ENCODE results near the gene MT1H.

The MT1H gene

GRCh38 chr16:56682703-56683397 is 13.2 kb downstream of the MT1H start:
- FAIRE-seq: no peak

GRCh38 chr16:56683424-56684172 is 14.0 kb downstream of the MT1H start:
- no peak for FAIRE-seq
- DNase-seq (ENCODE audit: insufficient read length, low spot score): no peak

More at GRCh38 chr16:56682703-56683397, 13.2 kb downstream of the MT1H start:
- DNase-seq (ENCODE audit: insufficient read length, low spot score): no peak

GRCh38 chr16:56684256-56684925 is 14.8 kb downstream of the MT1H start:
- FAIRE-seq (no peak), DNase-seq (ENCODE audit: insufficient read length, low spot score) (no peak)

DNA sequence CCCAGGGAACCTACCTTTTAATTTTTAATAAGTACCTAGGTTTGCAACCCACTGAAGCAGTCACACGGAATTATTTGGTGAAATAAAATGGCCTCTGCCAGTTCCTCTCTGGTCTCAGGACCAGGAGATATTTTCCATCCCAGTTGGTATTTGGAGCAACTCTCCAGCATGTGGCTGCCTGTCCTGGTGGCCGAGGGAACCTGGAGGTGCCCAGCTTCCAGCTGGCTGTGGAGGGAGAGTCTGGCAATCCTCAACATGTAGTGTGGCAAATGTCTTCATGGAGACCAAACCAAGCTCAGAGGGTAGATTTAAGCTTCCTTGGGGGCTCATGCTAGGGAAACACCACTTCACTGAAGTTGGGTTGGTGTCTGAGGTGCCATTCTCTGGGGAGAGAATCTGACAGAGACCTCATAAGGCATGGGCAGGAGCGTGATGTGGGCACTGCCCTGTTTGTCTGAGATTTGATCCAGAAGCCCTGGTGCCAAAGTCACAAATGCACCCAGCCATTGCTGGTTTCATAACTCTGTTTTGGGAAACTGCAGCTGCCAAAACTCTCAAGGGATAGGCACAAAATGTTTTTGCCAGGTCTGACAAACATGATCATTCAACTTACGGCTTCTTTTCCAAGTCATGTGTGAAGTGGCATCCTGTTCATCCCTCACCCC is 15.4 kb downstream of the MT1H start:
- DNase-seq (ENCODE audit: insufficient read length, low spot score): no peak
- no peak for FAIRE-seq

DNA sequence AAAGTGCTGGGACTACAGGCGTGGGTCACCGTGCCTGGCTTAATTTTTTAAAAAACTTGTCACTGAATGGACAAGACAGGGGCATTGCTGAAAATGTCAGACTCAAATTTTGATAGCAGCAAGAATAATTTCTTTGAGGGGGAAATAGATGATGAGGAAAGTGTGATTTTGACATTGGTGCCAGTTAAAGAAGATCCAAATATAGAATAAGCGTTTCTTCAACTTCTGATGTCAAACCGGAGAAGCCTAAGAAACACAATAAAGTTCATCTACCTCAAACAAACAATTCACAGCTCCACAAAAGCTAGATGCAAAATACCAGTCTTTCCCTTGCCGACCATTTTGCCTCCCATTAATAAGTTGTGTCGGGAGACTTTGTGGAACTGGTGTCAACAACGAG is 17.1 kb downstream of the MT1H start:
- FAIRE-seq (no peak), DNase-seq (ENCODE audit: insufficient read length, low spot score) (no peak)

GRCh38 chr16:56688762-56689161 is 19.1 kb downstream of the MT1H start:
- no peak for FAIRE-seq
- DNase-seq (ENCODE audit: insufficient read length, low spot score): no peak

DNA sequence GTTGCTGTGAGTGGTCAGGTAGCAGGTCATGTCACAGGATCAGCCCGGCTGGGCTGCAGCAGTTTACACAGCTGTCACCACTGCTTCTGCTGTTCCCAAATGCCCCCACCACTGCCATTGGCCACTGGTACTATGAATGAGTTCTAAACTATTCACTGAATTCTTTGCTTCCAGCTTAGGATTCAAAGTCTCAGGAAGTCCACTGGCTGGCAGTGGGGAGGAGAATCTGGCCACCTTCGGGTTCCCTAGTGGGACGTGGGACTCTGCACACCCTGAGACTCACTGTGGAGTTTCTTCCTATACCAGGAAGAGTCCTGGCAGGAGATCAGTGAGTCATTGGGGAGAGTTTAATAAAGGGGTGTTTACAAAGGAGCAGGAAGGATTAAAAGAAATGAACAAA is 19.6 kb downstream of the MT1H start:
- FAIRE-seq (no peak), DNase-seq (ENCODE audit: insufficient read length, low spot score) (no peak)

DNA sequence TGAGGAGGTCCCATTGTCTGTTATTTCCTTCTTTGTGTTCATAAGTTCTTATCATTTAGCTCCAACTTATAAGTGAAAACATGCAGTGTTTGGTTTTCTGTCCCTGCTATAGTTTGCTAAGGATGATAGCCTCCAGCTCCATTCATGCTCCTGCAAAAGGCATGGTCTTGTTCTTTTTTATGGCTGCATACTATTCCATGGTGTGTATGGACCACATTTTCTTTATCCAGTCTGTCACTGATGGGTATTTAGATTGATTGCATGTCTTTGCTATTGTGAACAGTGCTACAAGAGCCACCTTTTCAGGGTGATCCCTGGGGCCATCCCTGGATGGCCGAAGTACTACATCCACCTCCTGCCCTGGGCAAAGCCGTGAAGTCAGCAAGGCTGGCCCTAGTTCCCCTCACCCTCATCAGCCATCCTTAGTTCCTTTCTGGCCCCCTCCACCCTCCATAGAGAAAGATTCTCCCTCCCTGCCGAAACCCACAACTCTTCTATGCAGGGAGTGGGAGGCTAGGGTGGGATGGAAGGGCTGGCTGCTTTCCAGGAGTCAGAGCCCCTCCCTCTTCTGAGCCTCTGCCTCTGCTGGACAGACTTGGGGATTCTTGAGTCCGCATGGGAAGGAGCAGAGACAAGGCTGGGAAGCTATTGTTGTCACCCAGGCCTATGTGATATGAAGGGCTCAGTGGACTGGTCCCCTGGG is 21.0 kb downstream of the MT1H start:
- no peak for FAIRE-seq

DNA sequence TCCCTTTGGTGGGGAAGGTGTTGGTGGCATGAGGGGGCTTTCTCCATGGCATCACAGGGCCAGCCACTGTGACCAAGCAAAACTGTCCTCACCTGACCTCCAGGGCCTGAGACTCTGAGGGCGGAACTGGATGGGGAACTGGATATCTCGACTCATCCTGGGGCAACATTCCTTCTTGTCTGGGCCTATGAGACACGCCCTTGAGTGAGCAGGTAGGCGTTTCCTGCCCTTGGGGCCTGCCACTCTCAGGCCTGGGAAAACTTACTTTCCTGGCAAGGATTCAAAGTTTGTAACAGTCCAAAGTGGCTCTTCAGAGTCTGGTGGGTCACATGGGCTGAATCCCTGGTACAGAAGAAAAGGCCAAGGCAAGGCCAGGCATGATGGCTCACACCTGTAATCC is 22.3 kb downstream of the MT1H start:
- FAIRE-seq (no peak), DNase-seq (ENCODE audit: insufficient read length, low spot score) (no peak)

More for the DNA sequence above, 21.0 kb downstream of the MT1H start:
- DNase-seq (ENCODE audit: insufficient read length, low spot score): no peak

GRCh38 chr16:56695246-56695645 is 25.6 kb downstream of the MT1H start:
- FAIRE-seq (no peak), DNase-seq (ENCODE audit: insufficient read length, low spot score) (no peak)

- no peak for FAIRE-seq
- no peak for DNase-seq (ENCODE audit: insufficient read length, low spot score)
Measured at GRCh38 chr16:56697456-56698155, 28.0 kb downstream of the MT1H start.

DNA sequence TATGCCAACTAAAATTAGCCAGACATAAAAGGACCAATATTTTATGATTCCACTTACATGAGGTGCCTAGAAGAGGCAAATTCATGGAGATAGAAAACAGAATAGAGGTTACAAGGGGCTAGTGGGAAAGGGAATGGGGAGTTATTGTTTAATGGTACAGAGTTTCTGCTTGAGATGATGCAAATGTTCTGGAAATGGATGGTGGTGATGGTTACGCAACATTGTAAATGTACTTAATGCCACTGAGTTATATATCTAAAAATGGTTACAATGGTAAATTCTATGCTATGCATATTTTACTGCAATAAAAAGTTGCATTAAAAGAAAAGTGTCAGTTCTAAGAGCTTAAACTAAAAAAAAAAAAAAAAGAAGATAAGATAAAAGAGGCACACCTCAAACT is 30.6 kb downstream of the MT1H start:
- DNase-seq (ENCODE audit: insufficient read length, low spot score) (no peak), FAIRE-seq (no peak)

- DNase-seq (ENCODE audit: insufficient read length, low spot score) (no peak), FAIRE-seq (no peak)
Measured at GRCh38 chr16:56700631-56701030, 31.0 kb downstream of the MT1H start.

GRCh38 chr16:56701534-56701933 is 31.9 kb downstream of the MT1H start:
- no peak for DNase-seq (ENCODE audit: insufficient read length, low spot score)
- FAIRE-seq: no peak

DNA sequence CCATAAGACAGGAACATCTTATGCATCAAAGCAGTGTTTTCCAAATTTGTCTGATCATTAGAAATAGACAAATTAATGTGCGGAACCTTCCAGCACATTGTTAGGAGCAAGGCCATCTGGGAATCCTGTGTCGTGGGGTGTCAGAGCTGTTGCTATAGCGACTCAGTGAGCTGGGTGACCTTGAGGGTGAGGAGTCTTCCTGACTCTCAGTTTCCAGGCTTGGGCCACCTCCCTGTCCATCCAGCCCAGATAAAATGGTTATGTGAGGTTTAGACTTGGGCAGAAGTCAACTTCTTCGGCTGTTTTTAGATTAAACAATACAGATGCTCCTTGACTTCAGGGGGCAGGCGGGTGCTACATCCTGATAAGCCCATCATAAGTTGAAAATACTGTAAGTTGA is 33.2 kb downstream of the MT1H start:
- no peak for DNase-seq (ENCODE audit: insufficient read length, low spot score)
- FAIRE-seq: no peak

DNA sequence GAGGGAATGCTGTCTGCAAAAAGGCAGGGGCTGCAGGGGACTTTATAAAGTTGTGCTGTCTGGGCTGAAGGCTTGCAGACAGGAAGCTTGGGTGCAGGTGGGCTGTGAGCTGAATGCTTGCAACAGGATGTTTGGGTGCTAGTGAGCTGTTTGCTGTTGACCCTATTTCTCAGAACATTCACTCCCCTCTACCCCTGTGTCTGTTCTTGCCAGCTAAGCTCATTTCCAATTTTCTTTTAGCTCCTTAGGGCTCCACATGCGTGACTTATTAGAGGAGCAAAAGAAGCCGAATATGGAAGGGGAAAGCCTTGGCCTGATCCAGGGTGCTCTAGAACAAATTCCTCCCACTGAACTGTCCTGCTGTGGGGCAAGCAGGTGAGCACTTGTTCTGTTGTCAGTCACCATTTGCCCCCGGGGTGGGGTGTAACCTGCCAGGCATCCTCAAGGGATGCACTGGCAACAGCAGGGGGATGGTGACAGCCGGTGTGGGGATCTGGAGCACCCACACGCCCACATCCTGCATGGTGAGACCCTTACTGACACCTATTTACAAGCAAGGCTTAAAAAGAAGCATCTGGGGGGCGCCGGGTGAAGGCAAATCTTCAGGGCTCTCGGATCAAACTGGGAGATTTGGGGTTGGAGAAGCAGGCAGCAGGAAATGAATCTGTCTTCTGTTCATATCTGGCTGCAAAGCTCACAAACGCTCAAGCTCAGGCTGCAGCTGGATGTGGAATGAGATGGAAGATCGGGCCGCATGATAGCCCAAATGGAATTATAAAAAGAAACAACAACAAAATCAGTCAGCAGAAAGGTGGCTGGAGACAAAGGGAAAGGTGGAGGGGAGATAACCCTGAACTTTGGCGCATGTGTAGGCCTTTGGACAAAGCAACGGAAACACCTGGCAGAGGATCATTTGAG is 39.2 kb downstream of the MT1H start:
- FAIRE-seq: no peak
- DNase-seq (ENCODE audit: insufficient read length, low spot score): no peak

DNA sequence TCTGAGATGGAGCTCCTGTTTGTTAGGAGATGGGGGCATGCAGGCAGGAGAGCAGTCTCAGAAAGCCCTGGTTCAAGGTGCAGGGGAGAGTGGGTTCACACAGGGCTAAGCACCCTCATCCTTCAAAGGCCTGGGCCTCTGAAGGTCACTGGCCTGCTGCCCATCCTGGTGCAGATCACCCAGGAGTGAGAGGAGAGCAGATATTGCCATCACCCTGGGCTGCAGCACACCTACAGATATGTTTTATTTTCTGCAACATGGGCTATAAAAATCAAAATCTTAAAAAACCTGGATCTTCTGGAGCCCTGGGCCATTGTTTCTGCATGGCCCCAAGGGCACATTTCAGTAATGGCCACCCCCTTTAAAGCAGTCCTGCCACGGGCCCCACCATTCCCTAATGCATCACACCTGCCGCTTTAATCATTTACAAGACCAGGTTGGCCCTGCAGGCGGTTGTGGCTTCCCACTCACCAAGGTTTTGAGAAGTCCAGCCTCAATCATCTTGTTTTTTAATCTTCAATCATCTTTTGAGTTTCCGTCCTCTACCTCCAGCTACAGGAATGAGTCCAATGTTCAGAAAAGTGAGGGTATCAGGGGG is 39.9 kb downstream of the MT1H start:
- no peak for FAIRE-seq
- DNase-seq (ENCODE audit: insufficient read length, low spot score): no peak

GRCh38 chr16:56710181-56710737 is 40.6 kb downstream of the MT1H start:
- no peak for DNase-seq (ENCODE audit: insufficient read length, low spot score)
- no peak for FAIRE-seq

Measured in GM19239 (cell line).